NCI-H2171 treated with DMSO at 0.1 percent for 48 hours (cell line): ENCODE results near the gene BCAP31.

Source experiments
- DNase-seq: peaks from one replicate; lab custom pipeline; 2025; lab: John Stamatoyannopoulos, UW

The BCAP31 gene

GRCh38 chrX:153674219-153674851 is 49.9 kb downstream of the BCAP31 start:
- no peak for DNase-seq

GRCh38 chrX:153673428-153674218 is 50.6 kb downstream of the BCAP31 start, which contains the start of gene PNCK:
PNCK (minus strand) TSS chrX:153673813; CDS start chrX:153673076, 737 bp downstream.
- DNase-seq, result no peak

GRCh38 chrX:153672531-153673427 is 51.4 kb downstream of the BCAP31 start:
- DNase-seq, result no peak

GRCh38 chrX:153671589-153672530 is 52.3 kb downstream of the BCAP31 start:
- DNase-seq, result no peak

- DNase-seq, result no peak
Measured at GRCh38 chrX:153670748-153671588, 53.2 kb downstream of the BCAP31 start.

- DNase-seq, result no peak
Measured at GRCh38 chrX:153669901-153670731, 54.1 kb downstream of the BCAP31 start.

- no peak for DNase-seq
Measured at GRCh38 chrX:153669174-153669890, 54.9 kb downstream of the BCAP31 start.

- DNase-seq, result no peak
Measured at GRCh38 chrX:153668423-153669173, 55.6 kb downstream of the BCAP31 start.

GRCh38 chrX:153667956-153668396 is 56.2 kb downstream of the BCAP31 start:
- DNase-seq, result peak; percentile 64

GRCh38 chrX:153667281-153667955 is 56.8 kb downstream of the BCAP31 start:
- DNase-seq, result no peak

GRCh38 chrX:153665726-153666306 is 58.4 kb downstream of the BCAP31 start:
- no peak for DNase-seq

- DNase-seq, result no peak
Measured at GRCh38 chrX:153662266-153662665, 61.9 kb downstream of the BCAP31 start.

- DNase-seq, result no peak
Measured at GRCh38 chrX:153659268-153659667, 64.9 kb downstream of the BCAP31 start.

- DNase-seq, result no peak
Measured at GRCh38 chrX:153657161-153657560, 67.0 kb downstream of the BCAP31 start.

GRCh38 chrX:153653556-153653955 is 70.6 kb downstream of the BCAP31 start:
- DNase-seq, result no peak

- no peak for DNase-seq
Measured at GRCh38 chrX:153651540-153652079, 72.6 kb downstream of the BCAP31 start.

GRCh38 chrX:153650959-153651358 is 73.2 kb downstream of the BCAP31 start:
- DNase-seq, result no peak
